ENCODE data around the gene SMIM9.

Gene SMIM9

GRCh38 chrX:154813801-154814200 lies 20.7 kb downstream of the SMIM9 start:
- DNase-seq: no peak

DNA sequence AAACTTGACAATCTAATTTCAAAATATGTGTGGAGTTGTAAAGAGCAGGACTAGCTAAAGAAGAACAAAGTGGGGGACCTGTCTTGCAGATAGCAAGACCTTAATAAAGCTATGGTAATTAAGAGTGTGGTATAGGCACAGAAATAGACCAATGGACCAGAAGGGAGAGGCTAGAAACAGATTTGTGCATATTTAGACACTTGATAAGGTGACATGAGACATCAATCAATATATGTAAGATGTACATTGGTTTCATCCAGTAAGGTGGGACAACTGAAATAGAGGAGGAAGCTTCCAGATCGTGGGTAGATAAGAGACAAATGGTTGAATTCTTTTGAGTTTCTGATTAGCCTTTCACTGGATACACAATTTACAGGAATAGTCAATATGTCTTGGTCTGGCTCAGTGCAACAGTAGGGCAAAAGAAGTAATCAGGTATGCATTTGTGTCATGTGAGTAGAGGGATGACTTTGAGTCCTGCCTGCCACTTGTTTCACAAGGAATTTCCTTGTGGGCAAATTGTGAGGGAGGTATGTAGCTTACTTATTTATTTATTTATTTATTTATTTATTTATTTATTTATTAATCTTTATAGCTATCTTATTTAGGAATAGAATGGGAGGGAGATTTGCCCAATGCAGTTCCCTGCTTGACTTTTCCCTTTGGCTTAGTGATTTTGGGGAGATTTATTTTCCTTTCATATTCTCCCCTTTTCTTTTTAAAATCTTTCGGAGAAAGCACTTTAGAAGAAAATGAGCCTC lies 21.9 kb downstream of the SMIM9 start:
- DNase-seq: no peak

DNA sequence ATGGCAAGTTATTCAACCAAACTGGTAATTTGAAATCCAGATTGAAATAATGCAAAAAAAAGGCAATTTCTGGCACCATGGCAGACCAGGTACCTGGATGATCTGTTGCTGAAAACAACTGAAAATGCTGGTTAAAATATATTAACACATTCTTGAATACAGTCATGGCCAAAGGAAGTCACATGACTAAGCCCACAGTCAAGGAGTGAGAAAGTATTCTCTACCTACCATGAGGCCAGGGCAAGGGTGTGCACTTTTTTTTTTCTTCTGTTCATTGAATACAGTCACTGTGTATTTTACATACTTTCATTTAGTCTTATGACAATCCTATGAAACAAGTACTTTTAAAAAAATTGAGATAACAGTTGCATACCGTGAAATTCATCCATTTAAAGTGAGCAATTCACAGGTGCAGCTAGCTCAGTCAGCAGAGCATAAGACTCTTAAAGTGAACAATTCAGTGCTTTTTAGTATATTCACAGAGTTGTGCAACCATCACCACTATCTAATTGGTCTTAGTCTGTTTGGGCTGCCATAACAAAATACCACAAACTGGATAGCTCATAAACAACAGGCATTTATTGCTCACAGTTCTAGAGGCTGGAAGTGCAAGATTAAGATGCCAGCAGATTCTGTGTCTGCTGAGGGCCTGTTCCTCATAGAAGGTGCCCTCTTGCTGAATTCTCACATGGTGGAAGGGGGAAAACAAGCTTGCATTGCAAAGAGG lies 24.4 kb downstream of the SMIM9 start:
- DNase-seq: no peak

- no peak for DNase-seq
These were observed 27.5 kb downstream of the SMIM9 start for GRCh38 chrX:154806837-154807501.

DNA sequence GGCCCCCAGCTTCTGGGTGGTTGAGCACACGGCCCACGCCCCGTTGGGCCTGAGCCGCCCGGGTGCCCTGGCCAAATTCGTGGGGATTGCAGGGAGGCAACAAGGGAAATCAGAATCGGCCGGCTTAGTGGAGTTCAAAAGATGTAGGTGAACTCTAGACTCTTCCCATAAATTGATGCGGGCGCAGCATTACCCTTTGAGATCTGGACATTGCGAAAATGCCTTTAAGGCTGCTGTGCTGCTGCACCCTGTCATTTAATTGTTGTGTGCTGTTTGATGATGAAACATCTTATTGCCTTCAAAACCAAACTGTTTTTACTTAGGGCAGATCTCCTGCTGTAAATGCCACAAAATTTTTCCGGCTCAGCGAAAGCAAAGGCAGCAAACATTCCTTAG lies 28.8 kb downstream of the SMIM9 start:
- no peak for DNase-seq

GRCh38 chrX:154804957-154805695 lies 29.3 kb downstream of the SMIM9 start, which contains the start of gene MPP1:
MPP1 (minus strand) TSS chrX:154805485; CDS start chrX:154805373, 112 bp downstream.
- DNase-seq: peak in 1 of 2 experiments; percentile 10

DNA sequence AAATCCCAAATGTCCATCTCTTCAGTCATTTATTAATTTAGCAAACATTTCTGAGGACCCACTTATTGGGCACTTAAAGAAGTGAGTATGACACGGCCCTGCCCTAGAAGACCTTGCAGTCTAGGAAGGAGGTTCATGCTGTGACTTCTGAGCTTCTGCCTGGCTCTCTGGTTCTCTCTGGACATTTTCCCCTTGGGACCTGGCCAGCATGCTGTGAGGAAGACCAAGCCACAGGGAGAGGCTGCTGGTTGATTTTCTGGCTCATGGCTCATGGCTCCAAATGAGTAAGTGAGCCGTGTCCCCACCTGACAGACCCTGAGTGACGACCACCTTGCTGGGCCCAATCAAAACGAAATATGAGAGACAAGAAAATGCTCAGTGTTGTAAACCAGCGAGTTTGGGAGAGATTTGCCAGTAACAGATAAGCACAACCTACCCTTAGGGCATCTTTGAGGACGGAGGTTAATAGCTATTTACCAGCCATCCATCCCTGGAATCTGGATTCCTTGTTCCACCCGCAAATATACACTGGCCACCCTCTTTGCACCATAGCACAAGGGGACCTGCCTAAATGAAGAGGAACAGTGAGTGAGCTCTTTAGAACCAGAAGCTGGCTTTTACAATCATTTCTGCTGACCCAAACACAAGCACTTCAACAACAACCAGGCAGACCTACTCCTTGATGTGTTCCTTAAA lies 30.1 kb downstream of the SMIM9 start:
- DNase-seq: no peak

DNA sequence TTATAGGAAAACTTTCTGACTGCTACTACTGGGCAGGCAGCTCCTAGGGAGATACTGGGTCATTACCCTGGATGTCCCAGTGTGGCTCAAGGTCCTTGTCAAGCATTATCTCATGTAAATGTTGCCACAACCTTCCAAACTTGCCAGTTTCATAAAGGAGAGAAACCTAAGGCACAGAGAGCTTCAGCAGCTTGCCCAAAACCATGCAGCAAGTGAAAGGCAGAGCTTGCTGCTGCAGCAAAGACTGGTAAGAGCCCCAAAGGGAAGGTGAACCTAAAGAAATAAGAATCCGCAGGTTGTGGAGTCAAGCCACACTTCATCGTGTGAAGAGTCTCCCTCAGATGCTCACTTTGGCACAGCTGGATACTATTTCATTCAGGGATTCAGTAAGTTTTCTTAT lies 31.5 kb downstream of the SMIM9 start:
- no peak for DNase-seq

DNA sequence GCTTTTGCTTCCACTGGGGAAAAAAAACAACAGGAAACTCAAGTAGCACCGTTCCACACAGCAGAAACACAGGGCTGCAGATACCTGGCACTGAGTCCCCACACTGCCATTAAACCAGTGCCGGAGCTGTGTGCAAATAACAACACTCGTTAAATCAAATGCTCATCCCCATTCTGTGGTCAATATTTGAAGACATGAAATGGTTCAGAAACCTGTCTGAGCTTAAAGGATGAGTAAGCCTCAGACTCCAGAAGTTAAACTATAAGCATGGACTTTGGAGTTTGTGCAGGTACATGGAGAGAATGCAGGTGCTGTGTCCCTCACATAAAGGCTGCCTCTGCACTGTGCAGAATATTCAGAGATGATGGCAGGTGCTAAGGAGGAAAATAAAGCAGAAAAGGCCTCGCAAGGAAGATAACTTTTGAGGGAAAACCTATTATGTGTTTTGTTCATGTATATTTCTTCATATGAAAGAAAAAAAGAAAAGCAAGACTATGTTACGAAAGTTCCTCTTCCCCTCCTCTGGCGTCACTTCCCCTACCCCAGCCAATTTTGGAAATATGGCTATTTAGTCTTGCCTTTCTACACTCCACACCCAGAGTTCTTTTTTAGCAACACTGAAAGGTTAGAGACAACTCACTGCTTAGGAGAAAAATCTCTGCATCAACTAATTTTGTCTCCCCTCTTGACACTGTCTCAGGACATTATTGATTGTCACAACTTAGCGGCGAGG lies 33.8 kb downstream of the SMIM9 start:
- DNase-seq: no peak

DNA sequence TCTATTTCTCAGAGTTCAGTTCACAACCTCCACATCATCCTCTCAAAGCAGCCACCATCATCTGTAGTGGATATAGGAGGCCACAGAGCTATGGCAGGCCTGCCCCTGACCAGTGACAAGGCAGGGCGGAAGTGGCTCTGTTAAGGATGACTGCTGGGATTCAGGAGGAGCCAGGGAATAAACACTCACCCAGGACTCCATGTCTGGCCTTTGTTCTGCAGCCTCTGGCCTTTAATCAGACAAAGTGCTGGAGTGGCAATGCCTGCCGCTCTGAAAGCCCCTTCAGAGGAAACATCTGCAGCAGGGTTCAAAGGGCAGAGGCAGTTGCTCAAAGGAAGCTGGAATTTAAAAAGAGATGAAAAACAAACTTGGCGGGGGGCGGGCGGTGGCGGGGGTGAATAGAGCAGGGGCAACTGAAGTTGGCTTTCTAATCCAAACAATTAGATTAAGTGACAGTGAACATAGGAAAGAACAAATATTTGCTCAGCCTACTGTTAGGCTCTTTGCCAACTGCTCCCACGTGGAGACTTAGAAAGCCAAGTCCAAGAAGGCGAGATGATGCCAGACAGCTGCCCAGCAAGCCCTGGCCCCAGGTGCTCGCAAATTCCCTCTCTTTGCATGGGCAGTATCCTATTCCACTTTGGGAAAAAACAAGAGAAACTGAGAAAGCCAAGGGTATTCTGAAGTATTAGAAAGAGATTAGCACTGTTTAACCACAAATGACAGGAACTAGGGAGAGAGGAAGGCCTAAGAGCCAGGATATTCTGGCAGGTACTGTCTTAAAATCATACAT lies 34.7 kb downstream of the SMIM9 start:
- DNase-seq: no peak

GRCh38 chrX:154797006-154797405 lies 37.5 kb downstream of the SMIM9 start:
- no peak for DNase-seq

DNA sequence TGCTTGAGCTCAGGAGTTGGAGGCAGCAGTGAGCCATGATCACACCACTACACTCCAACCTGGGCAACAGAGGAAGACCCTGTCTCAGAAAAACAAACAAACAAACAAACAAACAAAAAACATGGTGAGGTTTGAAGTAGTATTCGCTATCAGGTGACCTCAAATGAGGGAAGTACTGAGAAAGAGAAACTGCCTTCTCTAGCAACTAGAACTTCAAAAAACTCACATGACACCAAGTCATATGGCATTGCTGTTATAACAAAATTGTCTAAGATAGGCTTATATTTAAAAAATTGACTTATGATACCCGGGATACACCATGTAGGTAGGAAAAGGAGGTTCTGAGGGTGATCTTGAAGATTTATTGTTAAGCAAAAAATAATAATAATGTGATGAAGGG lies 39.4 kb downstream of the SMIM9 start:
- DNase-seq: no peak

GRCh38 chrX:154793084-154793795 lies 41.2 kb downstream of the SMIM9 start:
- no peak for DNase-seq

- no peak for DNase-seq
These were observed 42.5 kb downstream of the SMIM9 start for GRCh38 chrX:154791939-154792338.

DNA sequence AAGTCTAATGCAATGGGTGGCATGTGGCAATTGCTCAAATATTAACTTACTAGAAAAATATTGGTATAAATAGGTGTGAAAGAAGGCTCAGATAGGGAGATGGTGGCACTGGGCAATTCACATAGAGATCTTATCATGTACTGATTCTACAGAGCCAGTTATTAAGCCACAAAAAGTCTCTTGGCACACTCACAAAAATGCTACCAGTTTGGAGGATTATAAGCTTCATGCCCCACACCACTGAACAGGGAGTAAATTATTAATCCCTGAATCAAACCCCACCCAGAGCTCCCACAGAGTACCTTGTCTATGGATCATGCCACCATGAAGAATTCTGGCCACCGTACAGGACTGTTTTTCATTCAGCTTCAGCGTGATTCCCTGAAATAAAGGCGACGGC lies 43.0 kb downstream of the SMIM9 start:
- no peak for DNase-seq

DNA sequence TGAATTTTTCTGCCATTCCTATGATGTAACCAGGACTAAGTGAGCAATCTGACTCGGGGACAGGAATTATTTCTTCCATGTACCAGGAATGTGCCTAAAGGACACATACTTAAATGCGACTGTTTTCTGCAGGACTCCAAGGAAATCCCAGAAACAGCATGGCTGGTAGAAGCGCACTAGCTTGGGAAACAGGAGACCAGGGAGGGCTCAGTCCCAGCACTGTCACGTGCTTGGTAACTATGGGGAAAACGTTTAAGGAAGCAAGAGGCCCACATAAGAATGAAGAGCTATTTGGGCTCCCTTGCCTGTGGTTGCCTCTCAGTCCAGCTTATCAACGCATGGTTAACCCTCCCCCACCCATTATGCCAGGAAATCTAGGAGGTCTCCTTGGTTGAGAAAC lies 48.7 kb downstream of the SMIM9 start:
- no peak for DNase-seq

GRCh38 chrX:154784149-154784995 lies 50.1 kb downstream of the SMIM9 start:
- no peak for DNase-seq

- DNase-seq: no peak
These were observed 53.5 kb downstream of the SMIM9 start for GRCh38 chrX:154780968-154781367.

DNA sequence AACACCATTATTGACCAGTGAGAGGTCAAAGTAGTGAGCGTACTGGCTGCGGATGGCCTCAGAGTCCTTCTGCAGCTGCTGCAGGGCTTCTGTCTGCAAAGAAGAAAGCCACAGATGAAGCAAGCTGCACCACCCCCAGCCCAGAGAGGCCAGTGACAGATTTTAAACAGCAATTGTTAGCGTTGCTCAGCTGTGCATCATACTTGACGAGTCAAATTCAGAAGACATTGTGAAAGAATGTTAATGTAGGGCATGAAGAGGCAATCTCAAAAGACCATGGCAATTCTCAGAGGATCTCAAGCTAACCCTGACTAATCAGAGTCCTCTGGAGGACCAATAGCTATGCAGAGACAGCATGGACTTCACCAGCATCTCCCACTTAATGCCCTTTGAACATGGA lies 55.2 kb downstream of the SMIM9 start:
- DNase-seq: no peak

Measured in cerebellar nuclear complex (tissue), 1 donor.